H1 (cell line): ENCODE data around the gene COCH. TPM values are rescaled to one million over a fixed set of nuclear protein-coding genes. Genes with fewer than 3 reads are reported as not detected.

Experiments
- CTCF ChIA-PET: fragments of 300-600 bp; sonication (Branson Sonifier 250); formaldehyde crosslinking; loops from one replicate; lab custom pipeline; 2021; ENCODE audit not compliant: partially characterized antibody; lab: Charles Lee
- POLR2A ChIA-PET: fragments of 300-600 bp; sonication (Branson Sonifier 250); formaldehyde crosslinking; loops from one replicate; lab custom pipeline; 2021; ENCODE audit warnings: inconsistent platforms; ENCODE audit not compliant: partially characterized antibody; lab: Charles Lee
- DNase-seq, 2 experiments: peaks; one replicate each; pipeline versions ENCODE4 v3.0.0 to v3.0.0-alpha.2; 2010 to 2022; ENCODE audit warnings: low spot score in 2 of 2, low read depth in 1 of 2, mixed read lengths in 1 of 2
- FAIRE-seq: peaks from 2 replicates; lab custom pipeline; 2011; peaks lifted over from hg19 to GRCh38; lab: Jason Lieb, UNC
- H2AFZ ChIP-seq: 2 replicates; pipeline ENCODE4 v1.8.1; 2012; ENCODE audit warnings: low read length, inconsistent platforms
- H2AK5ac ChIP-seq: 2 replicates; pipeline ENCODE4 v1.6.1; 2013; ENCODE audit warnings: low read depth, low read length
- H2BK120ac ChIP-seq: replicated peaks from 2 replicates; pipeline ENCODE3; 2013; ENCODE audit warnings: low read depth, low read length, inconsistent platforms
- H2BK12ac ChIP-seq: 2 replicates; pipeline ENCODE4 v1.6.1; 2013; ENCODE audit warnings: low read depth, low read length
- H2BK15ac ChIP-seq: 2 replicates; pipeline ENCODE4 v1.6.1; 2013; ENCODE audit warnings: low read length
- H2BK20ac ChIP-seq: 2 replicates; pipeline ENCODE4 v1.6.1; 2013; ENCODE audit warnings: low read length
- H2BK5ac ChIP-seq: 2 replicates; pipeline ENCODE4 v1.6.1; 2013; ENCODE audit warnings: low read depth, low read length
- H3K14ac ChIP-seq: 2 replicates; pipeline ENCODE4 v1.6.1; 2013; ENCODE audit warnings: inconsistent platforms; ENCODE audit not compliant: insufficient read length
- H3K18ac ChIP-seq: 2 replicates; pipeline ENCODE4 v1.6.1; 2013; ENCODE audit warnings: low read length; ENCODE audit errors: extremely low read depth
- H3K23ac ChIP-seq: 2 replicates; pipeline ENCODE4 v1.6.1; 2013; ENCODE audit warnings: inconsistent platforms; ENCODE audit not compliant: insufficient read length
- H3K23me2 ChIP-seq: 2 replicates; pipeline ENCODE4 v1.6.1; 2013; ENCODE audit warnings: low read depth, low read length
- H3K27ac ChIP-seq: 2 replicates; pipeline ENCODE4 v1.6.1; 2011; ENCODE audit warnings: low read depth, low read length, inconsistent platforms
- H3K27me3 ChIP-seq, 4 experiments: replicated peaks in 1 of 4; 1 replicate in 1 of 4; 2 replicates in 3 of 4; pipeline versions ENCODE4 v1.6.1 to v1.8.1; 2011 to 2013; ENCODE audit warnings: low read length in 3 of 4, mild to moderate bottlenecking in 3 of 4, inconsistent platforms in 2 of 4, mixed read lengths in 2 of 4, moderate library complexity in 1 of 4; ENCODE audit not compliant: control insufficient read depth in 3 of 4, insufficient read depth in 3 of 4; ENCODE audit errors: extremely low read depth in 1 of 4
- H3K36me3 ChIP-seq, 4 experiments: 2 replicates each; pipeline versions ENCODE4 v1.6.1 to v1.8.1; 2011 to 2013; ENCODE audit warnings: mild to moderate bottlenecking in 4 of 4, low read length in 3 of 4, moderate library complexity in 2 of 4, control low read depth in 1 of 4, inconsistent platforms in 1 of 4; ENCODE audit not compliant: insufficient read depth in 4 of 4, control insufficient read depth in 2 of 4
- H3K4ac ChIP-seq: replicated peaks from 2 replicates; pipeline ENCODE3; 2013; ENCODE audit warnings: low read length, low read depth, mixed read lengths, inconsistent platforms; ENCODE audit not compliant: insufficient read length
- H3K4me1 ChIP-seq, 4 experiments: replicated peaks in 1 of 4; 1 replicate in 1 of 4; 2 replicates in 3 of 4; pipeline versions ENCODE4 v1.6.1 to v1.8.1; 2011 to 2013; ENCODE audit warnings: low read length in 3 of 4, inconsistent platforms in 2 of 4, mixed read lengths in 1 of 4; ENCODE audit not compliant: insufficient read depth in 4 of 4, control insufficient read depth in 3 of 4
- H3K4me2 ChIP-seq, 2 experiments: 2 replicates each; pipeline versions ENCODE4 v1.6.1 to v1.8.1; 2011 to 2013; ENCODE audit warnings: low read depth in 2 of 2, low read length in 2 of 2, control low read depth in 1 of 2, inconsistent platforms in 1 of 2, mild to moderate bottlenecking in 1 of 2; ENCODE audit not compliant: insufficient read depth in 1 of 2
- H3K4me3 ChIP-seq, 4 experiments: fragments of 200-600, 300-600 bp in 1 of 4; sonication (generic), shearing (Covaris generic), sonication (Bioruptor Twin) in 1 of 4; 2 replicates each; pipeline versions ENCODE4 v1.5.1 to v1.8.1; 2011 to 2016; ENCODE audit warnings: low read length in 4 of 4, low read depth in 3 of 4, control low read depth in 2 of 4, inconsistent platforms in 2 of 4, mild to moderate bottlenecking in 2 of 4, mixed read lengths in 1 of 4, moderate library complexity in 1 of 4; ENCODE audit not compliant: insufficient read depth in 2 of 4; ENCODE audit errors: extremely low read depth in 1 of 4
- H3K56ac ChIP-seq: replicated peaks from 2 replicates; pipeline ENCODE3; 2013; ENCODE audit warnings: low read depth, mild to moderate bottlenecking, mixed read lengths, low read length, inconsistent platforms; ENCODE audit not compliant: insufficient read length
- H3K79me1 ChIP-seq: 2 replicates; pipeline ENCODE4 v1.6.1; 2013; ENCODE audit warnings: low read depth, low read length, control low read depth
- H3K79me2 ChIP-seq, 2 experiments: 2 replicates each; pipeline versions ENCODE4 v1.6.1 to v1.8.1; 2012 to 2013; ENCODE audit warnings: low read length in 2 of 2, mild to moderate bottlenecking in 2 of 2, inconsistent platforms in 1 of 2; ENCODE audit not compliant: insufficient read depth in 2 of 2, control insufficient read depth in 1 of 2
- H3K9ac ChIP-seq, 4 experiments: replicated peaks in 1 of 4; 1 replicate in 1 of 4; 2 replicates in 3 of 4; pipeline versions ENCODE4 v1.6.1 to v1.8.1; 2011 to 2013; ENCODE audit warnings: low read depth in 3 of 4, low read length in 3 of 4, control low read depth in 2 of 4, mild to moderate bottlenecking in 2 of 4, moderate library complexity in 2 of 4, inconsistent platforms in 1 of 4; ENCODE audit errors: extremely low read depth in 1 of 4
- H3K9me3 ChIP-seq, 2 experiments: 2 replicates each; pipeline versions ENCODE4 v1.6.1 to v1.8.1; 2012 to 2013; ENCODE audit warnings: mild to moderate bottlenecking in 2 of 2, moderate library complexity in 2 of 2, control low read depth in 1 of 2, inconsistent platforms in 1 of 2, low read depth in 1 of 2, low read length in 1 of 2, mixed read lengths in 1 of 2; ENCODE audit not compliant: insufficient read depth in 2 of 2
- H4K20me1 ChIP-seq, 2 experiments: replicated peaks in 1 of 2; 2 replicates each; pipeline versions ENCODE3 to v1.8.1; 2011 to 2013; ENCODE audit warnings: inconsistent platforms in 2 of 2, low read length in 2 of 2, mild to moderate bottlenecking in 1 of 2; ENCODE audit not compliant: insufficient read depth in 2 of 2, control insufficient read depth in 1 of 2
- H4K5ac ChIP-seq: 2 replicates; pipeline ENCODE4 v1.6.1; 2013; ENCODE audit warnings: low read length, low read depth, mixed read lengths, inconsistent platforms; ENCODE audit not compliant: insufficient read length
- H4K8ac ChIP-seq: 2 replicates; pipeline ENCODE4 v1.8.0; 2013; ENCODE audit warnings: mild to moderate bottlenecking, moderate library complexity, low read length, inconsistent platforms; ENCODE audit not compliant: insufficient read depth; ENCODE audit errors: extremely low read depth
- H4K91ac ChIP-seq: replicated peaks from 2 replicates; pipeline ENCODE3; 2013; ENCODE audit warnings: low read length, mixed read lengths, inconsistent platforms; ENCODE audit not compliant: insufficient read length
- BCL11A ChIP-seq, 2 experiments: IDR thresholded peaks; one replicate each; pipeline ENCODE4 v1.6.1; 2011; ENCODE audit warnings: low read depth in 2 of 2, low read length in 2 of 2, mild to moderate bottlenecking in 2 of 2
- CBX5 ChIP-seq: fragments of 300-800, 300-1000 bp; sonication (generic); IDR thresholded peaks from 2 replicates; pipeline ENCODE4 v1.7.1; 2016; ENCODE audit warnings: antibody characterized with exemption, low read length, low read depth
- CHD1 ChIP-seq: IDR thresholded peaks from 2 replicates; pipeline ENCODE4 v1.6.1; 2012; ENCODE audit warnings: low read depth, low read length, improper control_type of control experiment
- FOSL1 ChIP-seq: IDR thresholded peaks from 2 replicates; pipeline ENCODE4 v1.6.1; 2011; ENCODE audit warnings: mild to moderate bottlenecking, low read depth, low read length, moderate library complexity; ENCODE audit not compliant: insufficient read depth
- JUN ChIP-seq: IDR thresholded peaks from 2 replicates; pipeline ENCODE4 v1.6.1; 2011; ENCODE audit warnings: low read depth, mild to moderate bottlenecking, improper control_type of control experiment, low read length
- KDM4A ChIP-seq: IDR thresholded peaks from one replicate; pipeline ENCODE4 v1.7.1; 2012; ENCODE audit warnings: low read depth, mild to moderate bottlenecking, moderate library complexity, low read length, inconsistent platforms; ENCODE audit not compliant: severe bottlenecking
- PHF8 ChIP-seq: fragments of 200-600 bp; sonication (generic); conservative IDR thresholded peaks from 2 replicates; pipeline ENCODE4 v1.7.1; 2012; ENCODE audit warnings: low read depth, mild to moderate bottlenecking, inconsistent platforms, low read length, moderate library complexity
- WGBS, 2 experiments: shearing (Covaris generic) in 1 of 2; methylation state at CpG; one replicate each; pipeline versions ENCODE4 v1.1.6 to v1.1.7; 2013 to 2015; ENCODE audit warnings: low lambda C conversion rate in 2 of 2, mixed read lengths in 2 of 2, inconsistent platforms in 1 of 2, low coverage in 1 of 2, missing lambda C conversion rate in 1 of 2; ENCODE audit not compliant: insufficient replicate concordance in 2 of 2, insufficient coverage in 1 of 2, insufficient read length in 1 of 2; ENCODE audit errors: extremely low coverage in 1 of 2, missing lambda C conversion rate in 1 of 2; 5-methylcytosine and 5-hydroxymethylcytosine counted together
- long read RNA-seq, 2 experiments: library from RNA in 1 of 2; library from capped mRNA in 1 of 2; stranded (forward); transcript quantifications; one replicate each; pipeline ENCODE4 v2.0.0, GENCODE V29; 2021; ENCODE audit warnings: inconsistent platforms in 1 of 2
- polyA minus RNA-seq, 3 experiments: library from RNA; depleted of rRNA, polyadenylated mRNA; stranded (reverse); fragments of >200 nt; gene quantifications; 1 replicate in 2 of 3; 2 replicates in 1 of 3; pipeline ENCODE4 v1.2.3, GENCODE V29; 2011
- polyA plus RNA-seq, 7 experiments: library from polyadenylated mRNA; depleted of rRNA in 3 of 7; stranded (reverse) in 5 of 7; unstranded in 2 of 7; fragments of >200 nt in 5 of 7; fragments of 200-250 nt in 2 of 7; gene quantifications; 1 replicate in 5 of 7; 2 replicates in 1 of 7; 4 replicates in 1 of 7; pipeline versions ENCODE4 v1.2.1 to v1.2.3, GENCODE V29; 2011 to 2013; ENCODE audit warnings: missing spikeins in 2 of 7, mixed read lengths in 2 of 7
- total RNA-seq: library from RNA; stranded (reverse); fragmentation: NEBNext Ultra II Directional; extraction: Animal tissue kit (Norgen Biotek cat#: 25700); gene quantifications from 2 replicates; pipeline ENCODE4 v1.2.1, GENCODE V29; 2021

Gene COCH
- total RNA-seq (30.0 and 30.8 TPM in 2 replicates), polyA plus RNA-seq (2011; rRNA removed) (10.2 and 12.9 TPM in 2 replicates), polyA minus RNA-seq (2011; rRNA and poly(A)+ RNA removed) (20.3 and 23.1 TPM in 2 replicates)
- 16.6 TPM for polyA plus RNA-seq (2011; cell fraction: cytosol; rRNA removed)
- 17.2 TPM for polyA plus RNA-seq (2011; cell fraction: nucleus; rRNA removed)
- 15.5 to 19.8 TPM (median 19.3 TPM) in 4 replicates for polyA plus RNA-seq (2012, experiment 1 of 2)
- polyA plus RNA-seq (2012, experiment 2 of 2): 4.2 TPM
- 23.2 TPM for polyA plus RNA-seq (2013, experiment 1 of 2)
- 26.0 TPM for polyA plus RNA-seq (2013, experiment 2 of 2)
- polyA minus RNA-seq (2011; cell fraction: cytosol; rRNA and poly(A)+ RNA removed): 9.8 TPM
- 17.5 TPM for polyA minus RNA-seq (2011; cell fraction: nucleus; rRNA and poly(A)+ RNA removed)
- long read RNA-seq, experiment 1, transcript COCH-214 (11 exons, 2,884 nt): major isoform, 8 of 38 reads
- long read RNA-seq, experiment 1, partial matches to known transcripts: 15 of 38 reads
- long read RNA-seq, experiment 1, other reads (novel, unspliced or antisense): 12 of 38 reads
- long read RNA-seq, experiment 2, transcript COCH-202 (12 exons, 2,571 nt): major isoform, 17 of 35 reads
- long read RNA-seq, experiment 2, partial matches to known transcripts: 10 of 35 reads
- long read RNA-seq, experiment 2, other reads (novel, unspliced or antisense): 3 of 35 reads

GRCh38 chr14:30874120-30874998 lies at the start of gene COCH:
TSS of gene COCH (plus strand) at chr14:30874559. CDS start at chr14:30874939, 380 bp downstream.
- peak within 1 kb of the TSS; percentile 81 for H3K18ac ChIP-seq
- H4K5ac ChIP-seq: no peak within 1 kb of the TSS
- H4K20me1 ChIP-seq: no peaks in the 10 kb centered on the region
- peak within 1 kb of the TSS; percentile 37 for H3K56ac ChIP-seq
- no peak within 1 kb of the TSS for H3K14ac ChIP-seq
- H3K4ac ChIP-seq: peak within 1 kb of the TSS; percentile 29
- CTCF ChIA-PET: interaction anchor here (1.1 kb wide), 1 partner anchor 219 kb away, joined by 3 read pairs; no protein-coding TSS in a partner anchor
- H2BK12ac ChIP-seq: no peak within 1 kb of the TSS; the same call in none of the 2 replicates
- no peaks in the 10 kb centered on the region for H3K9me3 ChIP-seq
- H3K27me3 ChIP-seq: peaks cover 14 to 39% (median 32%) of the 10 kb centered on the region in 4 experiments
- H2BK15ac ChIP-seq: peak within 1 kb of the TSS; percentile 76; the same call in 1 of the 2 replicates
- H3K23ac ChIP-seq: no peak within 1 kb of the TSS
- 0 out of 2 replicates have a peak within 1 kb of the TSS, but pooled peaks have one; percentile 40 for H2BK5ac ChIP-seq
- peaks cover 1 to 23% (median 12%) of the 10 kb centered on the region in 4 experiments for H3K4me1 ChIP-seq
- peak within 1 kb of the TSS; percentile 89 for H4K8ac ChIP-seq
- peaks cover 0 to 6% (median 0%) of the 10 kb centered on the region in 4 experiments; a peak in 2 of 8 replicates for H3K36me3 ChIP-seq
- H3K79me1 ChIP-seq: no peaks in the 10 kb centered on the region
- DNase-seq (peak in 1 of 2 experiments; percentile 79), FAIRE-seq (no peak)
- no peak within 1 kb of the TSS for H3K27ac ChIP-seq
- peak within 1 kb of the TSS; percentile 62 for H4K91ac ChIP-seq
- H3K4me2 ChIP-seq: peak within 1 kb of the TSS; percentile 89 to 94
- peak within 1 kb of the TSS in 3 of 4 experiments; percentile 44 to 58 (median 54); a peak in 6 of 7 replicates for H3K9ac ChIP-seq
- 0 out of 2 replicates have a peak within 1 kb of the TSS, but pooled peaks have one; percentile 55 for H2BK20ac ChIP-seq
- H3K23me2 ChIP-seq: peaks cover 15% of the 10 kb centered on the region; the same call in 1 of the 2 replicates
- POLR2A ChIA-PET: interaction anchor here (0.9 to 1.3 kb wide), 2 partner anchors 152 to 252 kb away, joined by 3 to 4 read pairs; partner anchors contain the start of genes SCFD1 and STRN3
- H2AK5ac ChIP-seq: no peak within 1 kb of the TSS
- H3K4me3 ChIP-seq: peak within 1 kb of the TSS; percentile 36 to 68 (median 56)
- H2BK120ac ChIP-seq: no peak within 1 kb of the TSS
- peak within 1 kb of the TSS; percentile 98 for H2AFZ ChIP-seq
- WGBS, 2 experiments: 3% methylated on average over 72 of the region's 99 CpGs; no CpG with 5 or more reads in 1 of the 2 experiments
- H3K79me2 ChIP-seq: no peaks in the 10 kb centered on the region; a peak in 1 of 4 replicates
- TF ChIP-seq CBX5 (no peak), BCL11A (IDR thresholded peaks at IDR 0.05; ENCODE audit: low read depth in 2 of 2, low read length in 2 of 2) (no peak), KDM4A (no peak), CHD1 (no peak), PHF8 (peak; percentile 42; the same call in 1 of the 2 replicates), FOSL1 (no peak), JUN (no peak)
